Keratinocyte (primary cell): ENCODE data around the gene RAB11A. TPM values are rescaled to one million over a fixed set of nuclear protein-coding genes. Genes with fewer than 3 reads are reported as not detected.

Source experiments
- DNase-seq: peaks from one replicate; pipeline ENCODE4 v3.0.0-alpha.2; 2011; ENCODE audit warnings: low read depth, missing footprints, low spot score
- FAIRE-seq: peaks from 2 replicates; lab custom pipeline; 2011; peaks lifted over from hg19 to GRCh38; lab: Jason Lieb, UNC
- H2AFZ ChIP-seq: 2 replicates; pipeline ENCODE4 v1.6.0; 2012; ENCODE audit warnings: low read length, control low read depth, inconsistent platforms; ENCODE audit not compliant: control insufficient read depth
- H3K27ac ChIP-seq: 2 replicates; pipeline ENCODE4 v1.5.1; 2011; ENCODE audit warnings: low read length; ENCODE audit not compliant: control insufficient read depth, insufficient read depth
- H3K27me3 ChIP-seq: 3 replicates; pipeline ENCODE4 v1.6.0; 2011; ENCODE audit warnings: low read length; ENCODE audit not compliant: control insufficient read depth, insufficient read depth; ENCODE audit errors: extremely low read depth
- H3K36me3 ChIP-seq, 2 experiments: 2 replicates in 1 of 2; 3 replicates in 1 of 2; pipeline ENCODE4 v1.5.1; 2011; ENCODE audit warnings: low read length in 2 of 2, mild to moderate bottlenecking in 1 of 2; ENCODE audit not compliant: control insufficient read depth in 2 of 2, insufficient read depth in 2 of 2; ENCODE audit errors: extremely low read depth in 1 of 2
- H3K4me1 ChIP-seq: 3 replicates; pipeline ENCODE4 v1.5.1; 2011; ENCODE audit warnings: low read length; ENCODE audit not compliant: control insufficient read depth, insufficient read depth; ENCODE audit errors: extremely low read depth
- H3K4me2 ChIP-seq: 3 replicates; pipeline ENCODE4 v1.6.0; 2011; ENCODE audit warnings: low read depth, low read length; ENCODE audit not compliant: control insufficient read depth, insufficient read depth; ENCODE audit errors: extremely low read depth
- H3K4me3 ChIP-seq, 3 experiments: fragments of 200-600 bp in 1 of 3; sonication (generic) in 1 of 3; 2 replicates in 2 of 3; 3 replicates in 1 of 3; pipeline ENCODE4 v1.5.1; 2011 to 2016; ENCODE audit warnings: low read length in 3 of 3, mild to moderate bottlenecking in 3 of 3, control low read depth in 2 of 3, inconsistent platforms in 1 of 3, low read depth in 1 of 3, mixed read lengths in 1 of 3, mixed run types in 1 of 3, moderate library complexity in 1 of 3; ENCODE audit not compliant: control insufficient read depth in 2 of 3, insufficient read depth in 2 of 3; ENCODE audit errors: extremely low read depth in 1 of 3
- H3K79me2 ChIP-seq: 2 replicates; pipeline ENCODE4 v1.6.0; 2012; ENCODE audit warnings: low read length; ENCODE audit not compliant: control insufficient read depth, insufficient read depth
- H3K9ac ChIP-seq: 3 replicates; pipeline ENCODE4 v1.6.0; 2011; ENCODE audit warnings: low read length; ENCODE audit not compliant: control insufficient read depth, insufficient read depth; ENCODE audit errors: extremely low read depth
- H3K9me1 ChIP-seq: 3 replicates; pipeline ENCODE4 v1.6.0; 2011; ENCODE audit warnings: low read length; ENCODE audit not compliant: control insufficient read depth, insufficient read depth; ENCODE audit errors: extremely low read depth
- H3K9me3 ChIP-seq: 2 replicates; pipeline ENCODE4 v1.5.1; 2012; ENCODE audit warnings: low read depth, low read length; ENCODE audit not compliant: control insufficient read depth
- H4K20me1 ChIP-seq: 3 replicates; pipeline ENCODE4 v1.6.0; 2011; ENCODE audit warnings: low read length; ENCODE audit not compliant: control insufficient read depth, insufficient read depth; ENCODE audit errors: extremely low read depth
- CTCF ChIP-seq, 3 experiments: IDR thresholded peaks in 1 of 3; conservative IDR thresholded peaks in 1 of 3; optimal IDR thresholded peaks in 1 of 3; 2 replicates in 2 of 3; 3 replicates in 1 of 3; pipeline versions ENCODE3 to v1.5.1; 2011; ENCODE audit warnings: low read length in 3 of 3, mild to moderate bottlenecking in 3 of 3, moderate library complexity in 2 of 3, control low read depth in 1 of 3, inconsistent platforms in 1 of 3; ENCODE audit not compliant: insufficient read depth in 2 of 3; ENCODE audit errors: extremely low read depth in 1 of 3
- EZH2 ChIP-seq: IDR thresholded peaks from one replicate; pipeline ENCODE4 v1.6.1; 2012; ENCODE audit warnings: inconsistent platforms, mild to moderate bottlenecking, low read length, moderate library complexity
- dilution Hi-C: fragments of 300-500 bp; cut with MboI; formaldehyde crosslinking; loops from one replicate; pipeline ENCODE4 v1.7.0; 2020; ENCODE audit warnings: low sequenced_read_pairs; ENCODE audit not compliant: extremely low pct_ligation_motif_present
- polyA plus RNA-seq, 5 experiments: library from polyadenylated mRNA; depleted of rRNA in 3 of 5; stranded (reverse) in 3 of 5; stranded (forward) in 1 of 5; unstranded in 1 of 5; fragments of >200 nt; gene quantifications; 1 replicate in 1 of 5; 2 replicates in 3 of 5; 3 replicates in 1 of 5; pipeline versions ENCODE4 v1.2.1 to v1.2.3, GENCODE V29; 2011 to 2012; ENCODE audit warnings: missing spikeins in 2 of 5, low read depth in 1 of 5, low replicate concordance in 1 of 5

The RAB11A gene
- polyA plus RNA-seq, 1 donor (not counting 4 experiments of a cell fraction or from before 2014, with no cell fraction given), result 537 TPM

- H3K9me1 ChIP-seq, result no peaks in the 10 kb centered on the region
- no peaks in the 10 kb centered on the region for H3K79me2 ChIP-seq
- H3K4me1 ChIP-seq, result peaks cover 6% of the 10 kb centered on the region
- DNase-seq (no peak), FAIRE-seq (no peak)
- TF ChIP-seq CTCF (optimal IDR thresholded peaks at IDR 0.05 in 1 of 3, IDR thresholded peaks at IDR 0.05 in 1 of 3, conservative IDR thresholded peaks at IDR 0.05 in 1 of 3; ENCODE audit: extremely low read depth in 1 of 3, insufficient read depth in 2 of 3, low read length in 3 of 3) (no peak), EZH2 (no peak)
- H3K9ac ChIP-seq, result no peak overlapping the region
- H3K27me3 ChIP-seq, result no peaks in the 10 kb centered on the region
- H2AFZ ChIP-seq, result no peak overlapping the region
- H3K36me3 ChIP-seq, result no peaks in the 10 kb centered on the region
- H3K27ac ChIP-seq, result no peak overlapping the region
- no peaks in the 10 kb centered on the region for H4K20me1 ChIP-seq
- dilution Hi-C loops, result no loop called here
- H3K4me3 ChIP-seq, result no peak overlapping the region
- H3K9me3 ChIP-seq, result no peaks in the 10 kb centered on the region
- H3K4me2 ChIP-seq, result no peak overlapping the region
Observed at GRCh38 chr15:65937054-65937453, 67.8 kb downstream of the RAB11A start.

GRCh38 chr15:65937476-65937875, 68.2 kb downstream of the RAB11A start:
- no peaks in the 10 kb centered on the region for H3K9me1 ChIP-seq
- no peaks in the 10 kb centered on the region for H3K27me3 ChIP-seq
- H3K4me3 ChIP-seq, result no peak overlapping the region
- no peak overlapping the region for H3K27ac ChIP-seq
- FAIRE-seq, result no peak
- no peaks in the 10 kb centered on the region for H3K36me3 ChIP-seq
- H3K4me2 ChIP-seq, result no peak overlapping the region
- H3K79me2 ChIP-seq, result no peaks in the 10 kb centered on the region
- dilution Hi-C loops, result no loop called here
- H4K20me1 ChIP-seq, result no peaks in the 10 kb centered on the region
- no peak for TF ChIP-seq EZH2
- no peak for TF ChIP-seq CTCF (optimal IDR thresholded peaks at IDR 0.05 in 1 of 3, IDR thresholded peaks at IDR 0.05 in 1 of 3, conservative IDR thresholded peaks at IDR 0.05 in 1 of 3; ENCODE audit: extremely low read depth in 1 of 3, insufficient read depth in 2 of 3, low read length in 3 of 3)
- H2AFZ ChIP-seq, result no peak overlapping the region
- no peak for DNase-seq
- H3K4me1 ChIP-seq, result peaks cover 6% of the 10 kb centered on the region
- H3K9ac ChIP-seq, result no peak overlapping the region
- H3K9me3 ChIP-seq, result no peaks in the 10 kb centered on the region
